ENCODE data around the gene NPC1L1. TPM values are rescaled to one million over a fixed set of nuclear protein-coding genes. Genes with fewer than 3 reads are reported as not detected.
"Not testable (repeated sequence)": the region's sequence is repeated elsewhere in the genome, so short reads cannot be mapped to it uniquely, and the experiment has no call there.

NPC1L1 gene
- total RNA-seq, 2 donors from 2014 or later: 0.12 TPM; not detected in 1

DNA sequence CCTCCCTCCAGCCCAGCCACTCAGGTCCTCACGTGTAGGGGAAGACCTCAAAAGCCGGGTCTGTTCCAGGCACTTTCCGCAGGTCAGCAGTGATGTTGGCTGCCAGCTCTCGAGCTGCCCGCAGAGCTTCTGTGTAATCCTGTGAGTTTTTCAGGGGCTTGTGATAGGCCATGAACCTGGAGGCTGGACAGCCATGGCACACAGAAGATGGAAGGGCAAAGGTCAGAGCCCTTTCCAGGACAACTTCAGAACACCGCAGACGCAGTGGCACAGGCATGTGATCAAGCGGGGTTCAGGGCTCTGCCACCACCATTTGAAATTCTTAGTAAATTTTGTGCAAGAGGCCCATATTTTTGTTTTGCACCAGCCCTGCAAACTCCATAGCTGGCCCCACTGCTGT is 24.0 kb downstream of the NPC1L1 start:
- no peak overlapping the region for H3K4me3 Mint-ChIP-seq
- DNase-seq (ENCODE audit: low spot score) (no peak), ATAC-seq (peak in 1 of 2 donors; percentile 15)
- H3K4me1 Mint-ChIP-seq (ENCODE audit: low read depth in 2 of 2): no peaks in the 10 kb centered on the region
- no peaks in the 10 kb centered on the region for H3K36me3 Mint-ChIP-seq
- H3K27ac Mint-ChIP-seq: no peak overlapping the region
- peaks cover 0 to 3% of the 10 kb centered on the region in 2 donors for H3K27me3 Mint-ChIP-seq
- no peaks in the 10 kb centered on the region for H3K9me3 Mint-ChIP-seq

- Mint-ChIP-seq H3K4me3 (no peak overlapping the region), H3K27me3 (peaks cover 10 to 13% of the 10 kb centered on the region in 2 donors), H3K4me1 (ENCODE audit: low read depth in 2 of 2) (no peaks in the 10 kb centered on the region), H3K36me3 (no peaks in the 10 kb centered on the region), H3K9me3 (no peaks in the 10 kb centered on the region), H3K27ac (no peak overlapping the region)
- DNase-seq (ENCODE audit: low spot score): no peak
- ATAC-seq: peak in 1 of 2 donors; percentile 7
Observed at GRCh38 chr7:44515590-44516268, 25.4 kb downstream of the NPC1L1 start.

GRCh38 chr7:44512736-44513135 is 28.4 kb downstream of the NPC1L1 start:
- no peaks in the 10 kb centered on the region for H3K9me3 Mint-ChIP-seq
- ATAC-seq (no peak), DNase-seq (ENCODE audit: low spot score) (no peak)
- H3K36me3 Mint-ChIP-seq: no peaks in the 10 kb centered on the region
- H3K27ac Mint-ChIP-seq: no peak overlapping the region
- H3K4me1 Mint-ChIP-seq (ENCODE audit: low read depth in 2 of 2): no peaks in the 10 kb centered on the region
- H3K27me3 Mint-ChIP-seq: peaks cover 21 to 22% of the 10 kb centered on the region in 2 donors
- H3K4me3 Mint-ChIP-seq: no peak overlapping the region

DNA sequence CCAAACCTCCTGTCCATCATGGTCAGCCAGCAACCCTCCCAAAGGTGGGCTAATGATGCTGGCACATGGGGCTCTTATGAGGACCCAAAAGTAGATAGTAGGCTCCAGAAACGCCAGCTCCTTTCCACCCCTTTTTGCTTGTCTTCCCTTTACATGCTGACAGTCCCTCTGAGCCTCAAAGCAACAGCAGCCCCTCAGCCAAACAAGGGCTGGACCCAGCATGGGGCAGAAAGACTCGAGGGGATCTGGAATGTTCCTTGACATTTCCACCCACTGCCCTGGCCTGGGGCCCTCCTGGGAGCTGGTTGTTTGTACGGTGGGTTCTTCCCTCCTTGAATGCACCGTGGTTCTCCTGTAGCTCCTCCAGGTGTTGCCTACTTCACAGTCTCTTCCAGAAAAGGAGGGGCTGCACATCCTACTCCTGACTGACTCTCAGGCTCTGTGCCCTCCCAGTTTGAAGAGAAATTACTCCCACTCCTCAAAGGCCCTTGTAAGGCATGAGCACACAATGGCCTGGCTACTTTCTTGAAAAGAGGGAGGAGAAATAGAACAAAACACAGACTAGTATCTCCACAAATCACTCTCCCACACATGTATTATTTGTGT is 29.2 kb downstream of the NPC1L1 start:
- Mint-ChIP-seq H3K9me3 (no peaks in the 10 kb centered on the region), H3K27me3 (peaks cover 23 to 24% of the 10 kb centered on the region in 2 donors), H3K4me1 (ENCODE audit: low read depth in 2 of 2) (no peaks in the 10 kb centered on the region), H3K27ac (no peak overlapping the region), H3K4me3 (no peak overlapping the region), H3K36me3 (no peaks in the 10 kb centered on the region)
- DNase-seq (ENCODE audit: low spot score) (no peak), ATAC-seq (no peak)

DNA sequence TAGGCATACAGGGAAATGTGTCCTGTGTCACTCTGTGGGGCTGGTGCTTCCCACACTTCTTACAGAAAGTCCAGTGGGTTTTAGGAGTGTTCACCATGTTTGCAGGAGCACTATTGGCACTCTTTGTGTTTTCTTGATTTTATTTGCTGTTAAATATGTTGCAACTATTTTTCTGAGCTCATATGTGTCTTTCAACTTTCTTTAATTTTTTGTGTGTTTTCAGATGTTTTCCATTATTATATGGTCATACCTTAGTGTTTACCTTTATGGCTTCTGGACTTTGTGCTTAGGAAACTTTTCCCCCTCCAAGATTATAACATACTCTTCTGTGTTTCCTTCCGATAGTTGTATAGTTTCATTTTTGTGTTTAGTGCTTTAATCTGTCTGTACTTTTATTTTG is 29.9 kb downstream of the NPC1L1 start:
- no peaks in the 10 kb centered on the region for H3K9me3 Mint-ChIP-seq
- no peak overlapping the region for H3K27ac Mint-ChIP-seq
- peaks cover 4% of the 10 kb centered on the region for H3K36me3 Mint-ChIP-seq
- H3K27me3 Mint-ChIP-seq: peaks cover 27 to 28% of the 10 kb centered on the region in 2 donors
- H3K4me3 Mint-ChIP-seq: no peak overlapping the region
- no peak for DNase-seq (ENCODE audit: low spot score)
- ATAC-seq: no peak
- H3K4me1 Mint-ChIP-seq (ENCODE audit: low read depth in 2 of 2): no peaks in the 10 kb centered on the region

GRCh38 chr7:44508328-44509030 is 32.7 kb downstream of the NPC1L1 start:
- H3K4me3 Mint-ChIP-seq: no peak overlapping the region
- H3K27ac Mint-ChIP-seq: no peak overlapping the region
- peaks cover 4% of the 10 kb centered on the region for H3K36me3 Mint-ChIP-seq
- H3K27me3 Mint-ChIP-seq: peaks cover 28 to 30% of the 10 kb centered on the region in 2 donors
- DNase-seq (ENCODE audit: low spot score): no peak
- H3K4me1 Mint-ChIP-seq (ENCODE audit: low read depth in 2 of 2): peaks cover 0 to 4% of the 10 kb centered on the region in 2 donors
- H3K9me3 Mint-ChIP-seq: peaks cover 4% of the 10 kb centered on the region
- no peak for ATAC-seq

GRCh38 chr7:44506592-44507288 is 34.4 kb downstream of the NPC1L1 start:
- not testable (repeated sequence) for H3K4me3 Mint-ChIP-seq; H3K4me1 Mint-ChIP-seq (ENCODE audit: low read depth in 2 of 2); H3K36me3 Mint-ChIP-seq; ATAC-seq; DNase-seq (ENCODE audit: low spot score); H3K27ac Mint-ChIP-seq; H3K9me3 Mint-ChIP-seq
- peaks cover 26 to 28% of the 10 kb centered on the region in 2 donors for H3K27me3 Mint-ChIP-seq

DNA sequence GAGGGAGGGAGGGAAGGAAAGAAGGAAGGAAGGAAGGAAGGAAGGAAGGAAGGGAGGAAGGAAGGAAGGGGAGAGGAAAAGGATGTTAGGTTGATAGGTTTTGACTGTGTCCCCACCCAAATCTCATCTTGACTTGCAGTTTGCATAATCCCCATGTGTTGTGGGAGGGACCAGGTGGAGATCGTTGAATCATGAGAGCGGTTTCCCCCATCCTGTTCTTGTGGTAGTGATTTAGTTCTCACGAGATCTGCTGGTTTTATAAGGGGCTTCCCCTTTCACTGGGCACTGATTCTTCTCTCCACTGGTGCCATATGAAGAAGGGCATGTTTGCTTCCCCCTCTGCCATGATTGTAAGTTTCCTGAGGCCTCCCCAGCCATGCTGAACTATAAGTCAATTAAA is 35.5 kb downstream of the NPC1L1 start:
- ATAC-seq: no peak
- Mint-ChIP-seq H3K27ac (no peak overlapping the region), H3K9me3 (peaks cover 4% of the 10 kb centered on the region), H3K27me3 (peaks cover 17 to 19% of the 10 kb centered on the region in 2 donors), H3K36me3 (peaks cover 4% of the 10 kb centered on the region), H3K4me3 (no peak overlapping the region), H3K4me1 (ENCODE audit: low read depth in 2 of 2) (peaks cover 0 to 4% of the 10 kb centered on the region in 2 donors)
- DNase-seq (ENCODE audit: low spot score): no peak

DNA sequence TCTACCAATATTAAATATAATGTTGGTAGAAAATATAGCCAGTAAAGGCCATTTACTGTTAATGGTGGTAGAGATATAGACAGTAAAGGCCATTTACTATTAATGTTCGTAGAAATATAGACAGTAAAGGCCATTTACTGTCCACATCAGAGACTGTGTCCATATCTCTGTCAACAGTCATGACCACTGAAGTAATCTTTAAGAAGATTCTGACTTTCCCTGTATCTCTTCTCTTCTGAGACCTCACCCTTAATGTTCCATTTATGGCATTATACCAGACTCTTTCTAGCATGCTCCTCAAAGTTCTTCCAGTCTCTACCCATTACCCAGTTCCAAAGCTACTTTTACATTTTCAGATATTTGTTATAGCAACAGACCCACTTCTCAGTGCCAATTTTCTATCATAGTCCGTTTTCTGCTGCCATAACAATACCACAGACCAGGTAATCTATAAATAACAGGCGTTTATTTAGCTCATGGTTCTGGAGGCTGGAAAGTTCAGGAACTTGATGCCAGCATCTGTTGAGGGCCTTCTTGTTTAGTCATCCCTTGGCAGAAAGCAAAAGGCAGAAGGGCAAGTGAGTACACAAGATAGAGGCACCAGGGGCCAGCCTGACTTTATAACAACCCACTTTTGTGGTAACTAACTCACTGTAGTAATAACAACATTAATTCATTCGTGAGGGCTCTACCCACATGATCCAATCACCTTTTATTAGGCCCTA is 42.7 kb downstream of the NPC1L1 start:
- Mint-ChIP-seq H3K4me1 (ENCODE audit: low read depth in 2 of 2) (no peaks in the 10 kb centered on the region), H3K27me3 (peaks cover 13 to 17% of the 10 kb centered on the region in 2 donors), H3K4me3 (no peak overlapping the region), H3K36me3 (no peaks in the 10 kb centered on the region), H3K9me3 (no peaks in the 10 kb centered on the region), H3K27ac (no peak overlapping the region)
- DNase-seq (ENCODE audit: low spot score): no peak
- no peak for ATAC-seq

- Mint-ChIP-seq H3K27ac (no peak overlapping the region), H3K27me3 (peaks cover 13 to 17% of the 10 kb centered on the region in 2 donors), H3K4me3 (no peak overlapping the region), H3K9me3 (no peaks in the 10 kb centered on the region), H3K36me3 (no peaks in the 10 kb centered on the region), H3K4me1 (ENCODE audit: low read depth in 2 of 2) (no peaks in the 10 kb centered on the region)
- peak in 1 of 2 donors; percentile 63 for ATAC-seq
- no peak for DNase-seq (ENCODE audit: low spot score)
Observed at GRCh38 chr7:44497155-44498027, 43.7 kb downstream of the NPC1L1 start.

GRCh38 chr7:44496385-44496784 is 44.7 kb downstream of the NPC1L1 start:
- no peaks in the 10 kb centered on the region for H3K36me3 Mint-ChIP-seq
- H3K27me3 Mint-ChIP-seq: peaks cover 13 to 15% of the 10 kb centered on the region in 2 donors
- H3K27ac Mint-ChIP-seq: no peak overlapping the region
- no peak for ATAC-seq
- H3K4me1 Mint-ChIP-seq (ENCODE audit: low read depth in 2 of 2): no peaks in the 10 kb centered on the region
- H3K4me3 Mint-ChIP-seq: no peak overlapping the region
- no peak for DNase-seq (ENCODE audit: low spot score)
- no peaks in the 10 kb centered on the region for H3K9me3 Mint-ChIP-seq

- H3K36me3 Mint-ChIP-seq: peaks cover 1% of the 10 kb centered on the region
- peaks cover 8 to 10% of the 10 kb centered on the region in 2 donors for H3K4me1 Mint-ChIP-seq (ENCODE audit: low read depth in 2 of 2)
- no peaks in the 10 kb centered on the region for H3K9me3 Mint-ChIP-seq
- ATAC-seq (no peak), DNase-seq (ENCODE audit: low spot score) (no peak)
- H3K27me3 Mint-ChIP-seq: peaks cover 12 to 15% of the 10 kb centered on the region in 2 donors
- no peak overlapping the region for H3K4me3 Mint-ChIP-seq
- H3K27ac Mint-ChIP-seq: no peak overlapping the region
Observed at GRCh38 chr7:44494960-44495359, 46.2 kb downstream of the NPC1L1 start.

Measured in natural killer cell treated with Interleukin-12 subunit alpha and Interleukin-12 subunit beta and Interleukin-15 and Interleukin-18, amount 100 ng/mL, for 72 hours (primary cell).